Stimulated activated CD4-positive, alpha-beta T cell treated with anti-CD3 and anti-CD28 coated beads, Interleukin-15, amount 100 ng/mL, for 24 hours (primary cell): ENCODE data around the gene PEX3.

Experiments
- DNase-seq: peaks from one replicate; pipeline ENCODE4 v3.0.0-alpha.2; 2020

PEX3 gene

GRCh38 chr6:143539734-143540133 lies 89.1 kb downstream of the PEX3 start:
- no peak for DNase-seq

GRCh38 chr6:143540192-143540591 lies 89.6 kb downstream of the PEX3 start:
- no peak for DNase-seq
